GM20000 (cell line): ENCODE results near the gene ACBD4.

ENCODE experiments used
- DNase-seq: peaks from one replicate; pipeline ENCODE4 v3.0.0; 2012; ENCODE audit warnings: low spot score
- TF ChIP-seq, protein P1 (sequence below): IDR thresholded peaks from 2 replicates; pipeline ENCODE4 v1.5.1; 2012; ENCODE audit warnings: mild to moderate bottlenecking, control low read depth; ENCODE audit errors: extremely low read depth, missing control alignments

Gene ACBD4

DNA sequence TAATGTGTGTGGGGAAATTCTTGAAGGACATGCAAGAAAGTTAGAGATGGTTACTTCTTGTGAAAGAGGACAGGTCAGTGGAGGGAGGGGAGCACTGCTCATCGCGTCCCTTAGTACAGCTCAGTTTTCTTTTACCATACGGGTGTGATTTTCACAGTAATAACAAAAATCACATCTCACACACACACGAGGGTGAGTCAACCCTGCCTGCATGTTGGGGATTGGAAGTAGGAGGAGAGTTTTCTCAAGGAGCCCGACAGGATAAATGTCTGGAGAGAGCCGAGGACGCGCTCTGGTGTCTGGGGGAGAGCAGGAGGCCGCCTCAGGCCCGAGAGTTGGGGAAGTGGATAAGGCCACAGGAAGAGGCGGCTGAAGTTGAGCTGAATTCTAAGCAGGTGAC lies 19.6 kb upstream of the ACBD4 start:
- TF ChIP-seq, protein P1, sequence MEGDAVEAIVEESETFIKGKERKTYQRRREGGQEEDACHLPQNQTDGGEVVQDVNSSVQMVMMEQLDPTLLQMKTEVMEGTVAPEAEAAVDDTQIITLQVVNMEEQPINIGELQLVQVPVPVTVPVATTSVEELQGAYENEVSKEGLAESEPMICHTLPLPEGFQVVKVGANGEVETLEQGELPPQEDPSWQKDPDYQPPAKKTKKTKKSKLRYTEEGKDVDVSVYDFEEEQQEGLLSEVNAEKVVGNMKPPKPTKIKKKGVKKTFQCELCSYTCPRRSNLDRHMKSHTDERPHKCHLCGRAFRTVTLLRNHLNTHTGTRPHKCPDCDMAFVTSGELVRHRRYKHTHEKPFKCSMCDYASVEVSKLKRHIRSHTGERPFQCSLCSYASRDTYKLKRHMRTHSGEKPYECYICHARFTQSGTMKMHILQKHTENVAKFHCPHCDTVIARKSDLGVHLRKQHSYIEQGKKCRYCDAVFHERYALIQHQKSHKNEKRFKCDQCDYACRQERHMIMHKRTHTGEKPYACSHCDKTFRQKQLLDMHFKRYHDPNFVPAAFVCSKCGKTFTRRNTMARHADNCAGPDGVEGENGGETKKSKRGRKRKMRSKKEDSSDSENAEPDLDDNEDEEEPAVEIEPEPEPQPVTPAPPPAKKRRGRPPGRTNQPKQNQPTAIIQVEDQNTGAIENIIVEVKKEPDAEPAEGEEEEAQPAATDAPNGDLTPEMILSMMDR, result no peak
- no peak for DNase-seq

DNA sequence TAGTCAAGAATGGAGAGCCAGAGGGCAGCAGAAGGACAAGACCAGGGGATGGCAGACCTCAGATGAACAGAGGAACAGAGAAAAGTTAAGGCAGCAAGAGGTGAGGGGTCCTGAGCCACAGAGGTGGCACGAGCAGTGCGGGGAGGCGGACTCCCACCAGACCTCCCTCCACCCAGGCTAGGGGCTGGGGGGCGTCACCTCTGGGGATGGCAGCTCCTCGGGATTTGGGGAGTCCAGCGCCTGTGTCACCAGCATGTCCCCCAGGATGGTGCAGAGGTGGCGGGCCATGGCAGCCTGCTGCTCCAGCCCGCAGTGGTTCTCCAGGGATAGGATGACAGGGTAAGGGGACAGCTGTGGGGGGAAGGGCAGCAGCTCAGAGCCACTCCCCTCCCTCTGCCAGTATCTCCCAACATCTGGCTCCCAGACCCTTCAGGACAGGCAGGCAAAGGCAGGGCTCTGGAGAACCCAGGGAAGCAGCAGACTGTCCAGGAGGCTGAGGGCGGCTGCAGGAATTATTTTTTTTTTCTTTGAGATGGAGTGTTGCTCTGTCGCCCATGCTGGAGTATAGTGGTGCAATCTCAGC lies 19.0 kb upstream of the ACBD4 start:
- TF ChIP-seq, protein P1, result no peak
- no peak for DNase-seq

GRCh38 chr17:45117334-45117733 lies 18.2 kb upstream of the ACBD4 start:
- TF ChIP-seq, protein P1, result no peak
- DNase-seq, result no peak

- TF ChIP-seq, protein P1, result no peak
- DNase-seq, result no peak
These were observed 17.4 kb upstream of the ACBD4 start for GRCh38 chr17:45117848-45118646.

DNA sequence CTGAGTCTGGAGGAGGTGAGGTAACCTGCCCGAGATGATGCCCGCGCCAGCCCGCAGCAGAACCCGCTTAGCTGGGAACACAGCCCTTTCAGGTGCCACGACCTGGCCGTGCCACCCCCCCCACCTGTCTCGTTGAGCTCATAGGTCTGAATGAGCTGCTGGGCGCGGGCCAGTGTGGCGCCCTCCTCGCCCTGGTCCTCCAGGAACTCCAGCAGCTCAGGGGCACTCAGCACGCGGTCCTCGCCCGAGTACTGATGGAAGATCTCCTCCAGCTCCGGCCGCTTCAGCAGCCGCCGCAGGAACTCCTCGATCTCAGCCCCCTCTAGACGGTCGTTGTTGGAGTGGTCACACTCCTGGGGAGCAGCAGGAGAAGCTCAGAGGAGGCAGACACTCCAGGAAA lies 16.8 kb upstream of the ACBD4 start:
- TF ChIP-seq, protein P1, result no peak
- no peak for DNase-seq

DNA sequence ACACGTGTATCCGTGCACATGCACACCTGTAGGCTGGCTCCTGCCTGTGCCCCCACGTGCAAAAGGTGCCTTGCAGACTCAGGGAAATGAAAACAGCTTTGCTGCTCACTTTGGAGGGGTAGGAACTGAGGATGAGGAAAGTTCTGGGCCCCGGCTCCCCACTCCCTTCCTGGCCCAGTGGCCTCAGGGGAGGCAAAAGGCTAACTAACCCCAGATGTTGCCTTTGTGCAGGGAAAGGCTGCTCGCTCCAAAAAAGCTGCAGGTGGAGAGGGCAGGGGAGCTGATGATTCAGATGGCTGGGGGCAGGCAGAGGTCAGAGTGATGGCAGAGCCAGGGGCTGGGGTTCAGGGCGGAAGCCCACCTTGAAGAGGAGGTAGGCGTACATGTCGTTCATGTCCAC lies 15.5 kb upstream of the ACBD4 start:
- TF ChIP-seq, protein P1, result no peak
- no peak for DNase-seq

DNA sequence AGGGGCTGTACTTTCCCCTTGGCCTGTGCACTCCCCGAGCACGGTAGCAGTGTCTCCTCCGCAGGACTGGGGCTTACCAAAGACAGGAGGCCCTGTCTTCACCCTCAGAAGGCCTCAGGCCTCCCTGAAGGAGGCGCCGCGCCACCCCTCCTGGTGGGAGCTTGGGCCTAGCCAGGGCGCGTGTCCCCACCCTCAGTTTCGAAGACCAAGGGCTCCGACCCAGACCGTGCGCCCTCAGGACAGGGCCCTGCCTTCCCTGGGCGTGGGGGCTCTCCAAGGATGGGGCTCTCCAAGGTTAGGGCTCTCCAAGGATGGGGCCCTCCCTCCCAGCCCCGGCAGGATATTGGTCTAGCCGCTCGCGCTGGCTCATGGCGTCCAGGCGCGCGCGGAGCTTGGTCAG lies 14.9 kb upstream of the ACBD4 start:
- DNase-seq, result no peak
- TF ChIP-seq, protein P1, result no peak
